ENCODE results near the gene NCBP3.
"Not testable (repeated sequence)": the region's sequence is repeated elsewhere in the genome, so short reads cannot be mapped to it uniquely, and the experiment has no call there.

Gene NCBP3

GRCh38 chr17:3867106-3867505 is 21.1 kb upstream of the NCBP3 start:
- no peak for FAIRE-seq
- no peak for DNase-seq (ENCODE audit: insufficient read length, low spot score)
- TF ChIP-seq POLR2A (IDR thresholded peaks at IDR 0.05; ENCODE audit: low read depth, low read length) (no peak), PAX5 (IDR thresholded peaks at IDR 0.05; ENCODE audit: insufficient read depth, low read length, severe bottlenecking) (no peak), TAF1 (IDR thresholded peaks at IDR 0.05; ENCODE audit: low read depth, low read length) (no peak), POU2F2 (IDR thresholded peaks at IDR 0.05; ENCODE audit: low read depth, low read length) (no peak), SPI1 (IDR thresholded peaks at IDR 0.05; ENCODE audit: low read depth, low read length) (no peak), POLR2AphosphoS5 (IDR thresholded peaks at IDR 0.05; ENCODE audit: low read depth, low read length) (no peak)

GRCh38 chr17:3866276-3866675 is 20.2 kb upstream of the NCBP3 start:
- no peak for FAIRE-seq

GRCh38 chr17:3865176-3865575 is 19.1 kb upstream of the NCBP3 start:
- FAIRE-seq = no peak
- TF ChIP-seq PAX5 (IDR thresholded peaks at IDR 0.05; ENCODE audit: insufficient read depth, low read length, severe bottlenecking) (no peak), SPI1 (IDR thresholded peaks at IDR 0.05; ENCODE audit: low read depth, low read length) (no peak), POU2F2 (IDR thresholded peaks at IDR 0.05; ENCODE audit: low read depth, low read length) (no peak), POLR2A (IDR thresholded peaks at IDR 0.05; ENCODE audit: low read depth, low read length) (no peak), POLR2AphosphoS5 (IDR thresholded peaks at IDR 0.05; ENCODE audit: low read depth, low read length) (no peak), TAF1 (IDR thresholded peaks at IDR 0.05; ENCODE audit: low read depth, low read length) (no peak)
- DNase-seq (ENCODE audit: insufficient read length, low spot score) = no peak

More at GRCh38 chr17:3866276-3866675, 20.2 kb upstream of the NCBP3 start:
- TF ChIP-seq SPI1 (IDR thresholded peaks at IDR 0.05; ENCODE audit: low read depth, low read length) (no peak), POU2F2 (IDR thresholded peaks at IDR 0.05; ENCODE audit: low read depth, low read length) (no peak), TAF1 (IDR thresholded peaks at IDR 0.05; ENCODE audit: low read depth, low read length) (no peak), PAX5 (IDR thresholded peaks at IDR 0.05; ENCODE audit: insufficient read depth, low read length, severe bottlenecking) (no peak), POLR2AphosphoS5 (IDR thresholded peaks at IDR 0.05; ENCODE audit: low read depth, low read length) (no peak), POLR2A (IDR thresholded peaks at IDR 0.05; ENCODE audit: low read depth, low read length) (no peak)
- no peak for DNase-seq (ENCODE audit: insufficient read length, low spot score)

DNA sequence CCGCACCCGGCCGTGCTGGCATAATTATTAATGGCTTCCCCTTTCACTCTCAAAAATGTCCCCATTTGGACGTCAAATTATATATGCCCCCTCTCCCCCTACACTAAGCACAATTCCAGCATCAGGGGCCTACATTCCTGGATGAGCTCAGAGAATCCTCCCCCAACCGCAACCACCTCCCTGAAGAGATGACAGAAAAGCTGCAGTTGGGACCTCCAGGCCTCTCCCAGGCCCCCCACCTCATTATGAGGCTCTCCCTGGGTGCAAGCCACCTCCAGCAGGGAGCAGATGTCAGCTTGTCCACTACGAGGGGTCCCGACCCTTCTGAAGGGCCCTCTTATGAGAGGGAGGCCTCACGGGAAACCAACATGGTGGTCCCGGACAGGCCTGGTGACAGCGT is 18.5 kb upstream of the NCBP3 start:
- TF ChIP-seq POLR2AphosphoS5 (IDR thresholded peaks at IDR 0.05; ENCODE audit: low read depth, low read length) (no peak), PAX5 (IDR thresholded peaks at IDR 0.05; ENCODE audit: insufficient read depth, low read length, severe bottlenecking) (no peak), TAF1 (IDR thresholded peaks at IDR 0.05; ENCODE audit: low read depth, low read length) (no peak), SPI1 (IDR thresholded peaks at IDR 0.05; ENCODE audit: low read depth, low read length) (no peak), POU2F2 (IDR thresholded peaks at IDR 0.05; ENCODE audit: low read depth, low read length) (no peak), POLR2A (IDR thresholded peaks at IDR 0.05; ENCODE audit: low read depth, low read length) (no peak)
- DNase-seq (ENCODE audit: insufficient read length, low spot score) (no peak), FAIRE-seq (no peak)

DNA sequence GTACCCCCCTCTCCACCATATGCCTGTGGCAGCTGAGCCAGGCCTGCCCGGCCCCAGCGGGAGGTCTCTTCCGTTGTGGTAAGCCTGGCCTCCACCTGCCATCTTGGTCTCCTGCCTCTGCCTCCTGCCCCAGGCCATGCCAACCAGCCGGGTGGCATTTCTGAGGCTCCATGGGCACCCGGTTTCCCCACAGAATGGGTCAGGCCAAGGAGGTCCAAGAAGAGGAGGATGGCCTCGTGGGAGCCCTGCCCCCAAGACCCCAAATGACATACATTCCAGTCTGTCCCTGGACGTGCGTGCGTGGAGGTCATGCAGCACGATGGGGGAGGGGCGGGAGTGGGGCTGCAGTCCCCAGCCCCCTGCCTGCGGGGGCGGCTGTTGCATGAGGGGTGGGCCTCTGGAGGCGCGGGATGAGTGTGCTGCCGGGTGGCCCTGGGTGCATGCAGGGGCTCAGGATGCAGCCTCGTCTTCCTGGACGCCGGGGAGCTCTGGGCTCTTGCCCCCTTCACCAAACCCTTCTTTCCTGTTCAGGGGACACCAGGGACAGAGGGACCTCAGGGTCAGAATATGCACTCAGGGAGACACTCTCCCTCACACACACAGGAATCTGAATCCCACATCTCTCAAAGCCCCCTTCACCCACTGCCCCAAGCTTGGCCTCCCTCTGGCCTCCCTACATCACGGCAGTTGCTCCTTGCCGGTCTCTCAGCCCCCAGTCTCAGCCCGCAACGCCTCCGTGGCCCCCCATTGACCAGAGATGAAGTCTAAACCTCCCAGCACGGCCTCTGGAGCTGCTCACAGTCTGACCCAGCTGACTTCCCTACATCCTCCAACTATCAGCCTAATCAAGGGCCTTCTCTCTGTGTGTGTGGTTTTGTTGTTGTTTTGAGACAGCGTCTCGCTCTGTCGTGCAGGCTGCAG is 16.0 kb upstream of the NCBP3 start:
- no peak for DNase-seq (ENCODE audit: insufficient read length, low spot score)
- FAIRE-seq = no peak
- TF ChIP-seq PAX5 (IDR thresholded peaks at IDR 0.05; ENCODE audit: insufficient read depth, low read length, severe bottlenecking) = no peak
- TF ChIP-seq POLR2AphosphoS5 (IDR thresholded peaks at IDR 0.05; ENCODE audit: low read depth, low read length) = no peak
- TF ChIP-seq POU2F2 (IDR thresholded peaks at IDR 0.05; ENCODE audit: low read depth, low read length) = no peak
- no peak for TF ChIP-seq SPI1 (IDR thresholded peaks at IDR 0.05; ENCODE audit: low read depth, low read length)
- TF ChIP-seq POLR2A (IDR thresholded peaks at IDR 0.05; ENCODE audit: low read depth, low read length) = no peak
- no peak for TF ChIP-seq TAF1 (IDR thresholded peaks at IDR 0.05; ENCODE audit: low read depth, low read length)

- FAIRE-seq (no peak), DNase-seq (ENCODE audit: insufficient read length, low spot score) (no peak)
- TF ChIP-seq POLR2AphosphoS5 (IDR thresholded peaks at IDR 0.05; ENCODE audit: low read depth, low read length) = no peak
- TF ChIP-seq TAF1 (IDR thresholded peaks at IDR 0.05; ENCODE audit: low read depth, low read length) = no peak
- no peak for TF ChIP-seq SPI1 (IDR thresholded peaks at IDR 0.05; ENCODE audit: low read depth, low read length)
- TF ChIP-seq POU2F2 (IDR thresholded peaks at IDR 0.05; ENCODE audit: low read depth, low read length) = no peak
- TF ChIP-seq POLR2A (IDR thresholded peaks at IDR 0.05; ENCODE audit: low read depth, low read length) = no peak
- no peak for TF ChIP-seq PAX5 (IDR thresholded peaks at IDR 0.05; ENCODE audit: insufficient read depth, low read length, severe bottlenecking)
These were observed 15.1 kb upstream of the NCBP3 start for GRCh38 chr17:3860939-3861700.

- DNase-seq (ENCODE audit: insufficient read length, low spot score) = no peak
- no peak for FAIRE-seq
These were observed 13.9 kb upstream of the NCBP3 start for GRCh38 chr17:3859940-3860339.

DNA sequence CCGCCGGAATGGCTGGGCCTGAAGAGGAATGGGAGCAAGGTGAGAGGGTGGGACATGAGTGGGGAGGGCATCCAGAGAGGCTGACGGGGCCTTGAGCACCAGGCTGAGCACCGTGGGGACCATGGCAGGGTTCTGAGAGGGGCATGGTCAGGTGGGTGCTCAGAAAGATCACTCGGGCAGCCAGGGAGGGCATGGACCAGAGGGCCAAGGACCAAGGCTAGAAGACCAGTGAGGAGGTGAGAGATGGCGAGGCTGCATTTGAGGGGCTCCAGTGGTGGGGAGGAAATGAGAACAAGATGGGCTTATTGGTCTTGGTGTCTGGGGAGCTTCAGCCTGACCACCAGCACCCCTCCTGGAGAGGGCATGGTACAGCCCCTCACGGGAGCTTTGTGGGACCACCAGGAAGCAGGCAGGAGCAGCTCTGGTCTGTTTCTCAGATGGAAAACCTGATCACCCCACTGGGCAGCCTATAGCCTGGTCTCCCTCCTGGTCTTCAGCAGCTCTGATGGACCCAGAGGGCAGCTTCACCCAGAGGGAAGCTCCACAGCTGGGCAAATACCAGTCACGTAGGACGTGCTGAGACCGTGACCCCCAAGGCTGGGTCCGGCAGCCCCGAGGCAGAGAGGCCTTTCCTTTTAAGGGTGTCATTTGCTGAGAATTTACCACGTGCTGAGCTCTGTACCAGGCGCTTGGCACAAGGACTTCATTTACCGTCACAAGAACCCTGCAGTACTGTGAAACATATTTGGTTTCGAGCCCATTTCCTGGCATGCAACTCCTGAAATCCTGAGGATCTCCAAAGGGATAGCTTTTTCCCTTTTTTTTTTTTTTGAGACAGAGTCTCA is 11.4 kb upstream of the NCBP3 start:
- DNase-seq (ENCODE audit: insufficient read length, low spot score) (no peak), FAIRE-seq (no peak)
- TF ChIP-seq POLR2A (IDR thresholded peaks at IDR 0.05; ENCODE audit: low read depth, low read length) (no peak), TAF1 (IDR thresholded peaks at IDR 0.05; ENCODE audit: low read depth, low read length) (no peak), POLR2AphosphoS5 (IDR thresholded peaks at IDR 0.05; ENCODE audit: low read depth, low read length) (no peak), POU2F2 (IDR thresholded peaks at IDR 0.05; ENCODE audit: low read depth, low read length) (no peak), SPI1 (IDR thresholded peaks at IDR 0.05; ENCODE audit: low read depth, low read length) (no peak), PAX5 (IDR thresholded peaks at IDR 0.05; ENCODE audit: insufficient read depth, low read length, severe bottlenecking) (no peak)

More at GRCh38 chr17:3859940-3860339, 13.9 kb upstream of the NCBP3 start:
- TF ChIP-seq PAX5 (IDR thresholded peaks at IDR 0.05; ENCODE audit: insufficient read depth, low read length, severe bottlenecking) (no peak), TAF1 (IDR thresholded peaks at IDR 0.05; ENCODE audit: low read depth, low read length) (no peak), SPI1 (IDR thresholded peaks at IDR 0.05; ENCODE audit: low read depth, low read length) (no peak), POU2F2 (IDR thresholded peaks at IDR 0.05; ENCODE audit: low read depth, low read length) (no peak), POLR2AphosphoS5 (IDR thresholded peaks at IDR 0.05; ENCODE audit: low read depth, low read length) (no peak), POLR2A (IDR thresholded peaks at IDR 0.05; ENCODE audit: low read depth, low read length) (no peak)

DNA sequence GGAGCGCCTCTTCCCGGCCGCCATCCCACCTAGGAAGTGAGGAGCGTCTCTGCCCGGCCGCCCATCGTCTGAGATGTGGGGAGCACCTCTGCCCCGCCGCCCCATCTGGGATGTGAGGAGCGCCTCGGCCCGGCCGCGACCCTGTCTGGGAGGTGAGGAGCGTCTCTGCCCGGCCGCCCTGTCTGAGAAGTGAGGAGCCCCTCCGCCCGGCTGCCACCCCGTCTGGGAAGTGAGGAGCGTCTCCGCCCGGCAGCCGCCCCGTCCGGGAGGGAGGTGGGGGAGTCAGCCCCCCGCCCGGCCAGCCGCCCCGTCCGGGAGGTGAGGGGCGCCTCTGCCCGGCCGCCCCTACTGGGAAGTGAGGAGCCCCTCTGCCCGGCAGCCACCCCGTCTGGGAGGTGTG is 8.2 kb upstream of the NCBP3 start:
- not testable (repeated sequence) for DNase-seq (ENCODE audit: insufficient read length, low spot score); FAIRE-seq
